Endodermal cell (in vitro differentiated cells): Measurements from ENCODE around the gene TRIM49B. TPM values are rescaled to one million over a fixed set of nuclear protein-coding genes. Genes with fewer than 3 reads are reported as not detected.
"Not testable (repeated sequence)": the region's sequence is repeated elsewhere in the genome, so short reads cannot be mapped to it uniquely, and the experiment has no call there.

ENCODE experiments used
- DNase-seq: peaks from one replicate; pipeline ENCODE4 v3.0.0-alpha.2; 2017
- H3K27ac ChIP-seq: 2 replicates; pipeline ENCODE4 v1.5.1; 2013; ENCODE audit warnings: mild to moderate bottlenecking, low read depth, low read length, moderate library complexity
- H3K27me3 ChIP-seq: 2 replicates; pipeline ENCODE4 v1.6.1; 2013; ENCODE audit warnings: mild to moderate bottlenecking, low read length, moderate library complexity; ENCODE audit not compliant: insufficient read depth, control insufficient read depth, poor library complexity, severe bottlenecking
- H3K36me3 ChIP-seq: 2 replicates; pipeline ENCODE4 v1.7.0; 2013; ENCODE audit warnings: mild to moderate bottlenecking, low read length, moderate library complexity; ENCODE audit not compliant: control insufficient read depth, insufficient read depth
- H3K4me1 ChIP-seq: one replicate; pipeline ENCODE4 v1.7.0; 2013; ENCODE audit warnings: low read length; ENCODE audit not compliant: control insufficient read depth, insufficient read depth
- H3K4me3 ChIP-seq: 2 replicates; pipeline ENCODE4 v1.5.1; 2013; ENCODE audit warnings: mild to moderate bottlenecking, low read length, moderate library complexity
- H3K9ac ChIP-seq: 2 replicates; pipeline ENCODE4 v1.6.1; 2013; ENCODE audit warnings: mild to moderate bottlenecking, low read length, moderate library complexity; ENCODE audit not compliant: poor library complexity, severe bottlenecking; ENCODE audit errors: extremely low read depth
- H3K9me3 ChIP-seq: 2 replicates; pipeline ENCODE4 v1.6.1; 2013; ENCODE audit warnings: mild to moderate bottlenecking, low read length, moderate library complexity; ENCODE audit not compliant: control insufficient read depth
- H3K27ac Mint-ChIP-seq: 2 replicates; pipeline ENCODE4 v1.8.0; 2020; ENCODE audit warnings: mixed read lengths
- H3K27me3 Mint-ChIP-seq: 2 replicates; pipeline ENCODE4 v1.8.0; 2021; ENCODE audit warnings: mild to moderate bottlenecking, mixed read lengths; ENCODE audit not compliant: insufficient read depth
- H3K36me3 Mint-ChIP-seq: 2 replicates; pipeline ENCODE4 v1.8.0; 2020; ENCODE audit warnings: low read depth, mixed read lengths
- H3K4me1 Mint-ChIP-seq: 2 replicates; pipeline ENCODE4 v1.8.0; 2020; ENCODE audit warnings: mixed read lengths
- H3K4me3 Mint-ChIP-seq: 2 replicates; pipeline ENCODE4 v1.8.0; 2020; ENCODE audit warnings: mild to moderate bottlenecking, moderate library complexity, mixed read lengths
- H3K9me3 Mint-ChIP-seq: 2 replicates; pipeline ENCODE4 v1.8.0; 2020; ENCODE audit warnings: mild to moderate bottlenecking, mixed read lengths
- WGBS, 2 experiments: methylation state at CpG; one replicate each; pipeline versions ENCODE4 v1.1.5 to v1.1.7; 2013; ENCODE audit warnings: missing lambda C conversion rate in 2 of 2, mixed read lengths in 1 of 2; ENCODE audit not compliant: insufficient coverage in 1 of 2, insufficient read length in 1 of 2; 5-methylcytosine and 5-hydroxymethylcytosine counted together
- long read RNA-seq, 4 experiments: library from polyadenylated mRNA in 2 of 4; library from RNA in 1 of 4; library from capped mRNA in 1 of 4; stranded (forward) in 3 of 4; unstranded in 1 of 4; transcript quantifications; one replicate each; pipeline ENCODE4 v2.0.0, GENCODE V29; 2020 to 2021; ENCODE audit warnings: inconsistent platforms in 1 of 4
- polyA plus RNA-seq, 2 experiments: library from polyadenylated mRNA; stranded (reverse); fragments of 50-300 nt; gene quantifications; one replicate each; pipeline ENCODE4 v1.2.3, GENCODE V29; 2013
- total RNA-seq, 2 donors: library from RNA; stranded (reverse); fragmentation: NEBNext Ultra II Directional in 1 of 2; extraction: Animal tissue kit (Norgen Biotek cat#: 25700) in 1 of 2; gene quantifications; 2 replicates in 1 of 2; 3 replicates in 1 of 2; pipeline ENCODE4 v1.2.1, GENCODE V29; 2021

The TRIM49B gene, protein sequence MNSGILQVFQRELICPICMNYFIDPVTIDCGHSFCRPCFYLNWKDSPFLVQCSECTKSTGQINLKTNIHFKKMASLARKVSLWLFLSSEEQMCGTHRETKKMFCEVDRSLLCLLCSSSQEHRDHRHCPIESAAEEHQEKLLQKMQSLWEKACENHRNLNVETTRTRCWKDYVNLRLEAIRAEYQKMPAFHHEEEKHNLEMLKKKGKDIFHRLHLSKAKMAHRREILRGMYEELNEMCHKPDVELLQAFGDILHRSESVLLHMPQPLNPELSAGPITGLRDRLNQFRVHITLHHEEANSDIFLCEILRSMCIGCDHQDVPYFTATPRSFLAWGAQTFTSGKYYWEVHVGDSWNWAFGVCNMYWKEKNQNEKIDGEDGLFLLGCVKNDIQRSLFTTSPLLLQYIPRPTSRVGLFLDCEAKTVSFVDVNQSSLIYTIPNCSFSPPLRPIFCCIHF
- total RNA-seq, result not detected
- not detected for polyA plus RNA-seq (2013, experiment 1 of 2)
- not detected for polyA plus RNA-seq (2013, experiment 2 of 2)
- long read RNA-seq, experiment 1, result 0 reads
- long read RNA-seq, experiment 2, result 0 reads
- long read RNA-seq, experiment 3, result 0 reads
- long read RNA-seq, experiment 4, result 0 reads

DNA sequence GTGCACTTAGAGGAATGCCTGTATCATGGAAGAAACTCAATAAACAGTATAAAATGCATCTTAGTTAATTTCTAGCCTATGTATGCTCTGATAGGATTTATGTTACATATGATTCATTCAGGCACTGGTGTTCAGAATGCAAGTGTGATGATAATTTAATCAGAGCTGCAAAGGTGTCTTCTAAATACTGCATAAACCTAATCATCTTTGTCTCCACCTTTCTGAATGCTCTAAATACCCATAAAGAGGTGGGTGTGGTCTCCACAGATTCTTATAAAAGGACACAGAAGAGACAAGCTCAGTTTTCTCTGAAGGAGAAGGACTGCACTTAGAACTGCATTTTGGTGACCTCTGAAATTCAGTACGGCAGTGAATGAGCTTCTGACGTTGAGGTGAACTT is at the start of gene TRIM49B:
TSS of gene TRIM49B (plus strand) at position 301 of the 400 bp plus-strand sequence. CDS start 2,777 bp downstream, outside the sequence.
- H3K27me3 Mint-ChIP-seq, H3K4me1 Mint-ChIP-seq, H3K4me3 Mint-ChIP-seq, DNase-seq, H3K27me3 ChIP-seq, H3K36me3 Mint-ChIP-seq, H3K9ac ChIP-seq, H3K36me3 ChIP-seq, H3K4me3 ChIP-seq, H3K27ac ChIP-seq, H3K27ac Mint-ChIP-seq, H3K4me1 ChIP-seq: not testable (repeated sequence)
- H3K9me3 Mint-ChIP-seq, result peaks cover 61% of the 10 kb centered on the region
- peaks cover 15% of the 10 kb centered on the region for H3K9me3 ChIP-seq
- no CpG with 5 or more reads among the region's 2 CpGs for WGBS, 2 experiments

DNA sequence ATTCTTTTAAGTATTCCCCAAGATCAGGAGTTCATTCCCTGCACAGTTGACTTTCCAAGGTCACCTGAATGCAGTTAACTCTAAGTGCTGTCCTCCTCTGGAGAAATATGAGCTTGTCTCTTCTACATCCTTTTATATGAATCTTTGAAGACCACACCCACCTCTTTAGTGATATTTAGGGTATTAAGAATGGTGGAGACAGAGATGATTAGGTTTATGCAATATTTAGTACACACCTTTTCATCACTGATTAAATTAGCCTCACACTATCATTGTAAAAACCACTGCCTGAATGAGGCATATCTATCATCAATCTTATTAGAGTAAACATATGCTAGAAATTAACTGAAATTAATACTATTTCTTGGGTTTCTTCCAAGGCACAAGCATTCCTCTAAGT is 44.8 kb upstream of the TRIM49B start, which contains the start of gene TRIM51G:
TSS of gene TRIM51G (minus strand) at position 101 of the 400 bp plus-strand sequence. CDS start 2,190 bp downstream, outside the sequence.
- H3K36me3 Mint-ChIP-seq, H3K9ac ChIP-seq: not testable (repeated sequence)
- H3K9me3 Mint-ChIP-seq, result peaks cover 67% of the 10 kb centered on the region

DNA sequence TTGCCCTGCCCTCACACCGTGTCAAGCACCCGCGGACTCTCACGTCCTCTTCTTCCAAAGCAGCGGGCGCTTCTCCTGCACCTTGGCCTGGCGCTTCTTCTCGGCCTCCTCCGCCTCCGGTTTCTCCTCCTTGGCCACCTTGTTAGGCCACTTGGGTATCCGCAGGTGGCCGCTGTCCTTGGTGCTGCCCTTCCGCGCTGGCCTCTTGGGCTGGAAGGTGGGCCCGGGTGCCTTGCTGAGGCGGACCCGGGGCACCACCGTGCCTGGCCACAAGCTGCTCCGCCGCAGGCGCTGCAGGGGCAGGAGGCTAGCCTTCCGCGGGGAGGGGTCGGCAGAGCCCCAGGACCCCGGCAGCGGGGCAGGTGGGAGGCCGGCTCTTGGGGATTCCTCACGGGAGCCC is 19.6 kb downstream of the TRIM49B start:
- not testable (repeated sequence) for H3K27me3 Mint-ChIP-seq, H3K4me1 Mint-ChIP-seq, H3K9me3 ChIP-seq, H3K27ac ChIP-seq, H3K4me3 ChIP-seq, H3K4me1 ChIP-seq, DNase-seq, H3K9ac ChIP-seq, H3K4me3 Mint-ChIP-seq, H3K27ac Mint-ChIP-seq, H3K36me3 Mint-ChIP-seq, H3K27me3 ChIP-seq, H3K36me3 ChIP-seq
- peaks cover 75% of the 10 kb centered on the region for H3K9me3 Mint-ChIP-seq
- WGBS, 2 experiments, result 93 to 94% methylated on average over 10 to 20 of the region's 28 CpGs

More for the DNA sequence above, 44.8 kb upstream of the TRIM49B start, which contains the start of gene TRIM51G:
- not testable (repeated sequence) for H3K27me3 Mint-ChIP-seq, H3K4me3 ChIP-seq, H3K4me1 Mint-ChIP-seq, H3K27ac Mint-ChIP-seq, DNase-seq, H3K4me1 ChIP-seq, H3K4me3 Mint-ChIP-seq, H3K27me3 ChIP-seq, H3K27ac ChIP-seq, H3K36me3 ChIP-seq
- H3K9me3 ChIP-seq, result peaks cover 12% of the 10 kb centered on the region

DNA sequence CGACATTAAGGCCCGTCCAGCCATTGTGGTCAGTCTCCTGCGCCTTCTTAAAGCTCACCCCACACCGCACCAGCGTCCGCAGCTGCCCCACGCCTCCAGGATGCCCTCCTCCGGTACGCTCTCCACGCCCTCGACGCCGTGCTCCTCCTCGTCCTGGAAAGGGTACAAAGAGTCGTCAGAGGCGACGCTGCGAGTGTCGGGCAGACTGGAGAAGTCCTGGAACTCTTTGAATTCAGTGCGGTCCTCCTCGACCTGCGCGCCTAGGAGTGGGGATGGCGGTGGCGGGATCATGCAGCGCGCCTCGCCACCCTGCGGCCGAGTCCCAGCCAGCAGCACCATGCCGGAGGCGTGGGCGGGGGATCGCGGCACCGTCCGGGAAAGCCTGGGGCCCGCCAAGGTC is 21.2 kb downstream of the TRIM49B start:
- not testable (repeated sequence) for H3K27me3 Mint-ChIP-seq, H3K4me1 Mint-ChIP-seq, DNase-seq, H3K27me3 ChIP-seq, H3K4me3 Mint-ChIP-seq, H3K36me3 Mint-ChIP-seq, H3K36me3 ChIP-seq, H3K4me3 ChIP-seq, H3K27ac ChIP-seq, H3K27ac Mint-ChIP-seq, H3K9ac ChIP-seq, H3K4me1 ChIP-seq
- peaks cover 75% of the 10 kb centered on the region for H3K9me3 Mint-ChIP-seq
- WGBS, 2 experiments, result 79 to 87% methylated on average over 7 to 33 of the region's 38 CpGs
- H3K9me3 ChIP-seq, result peaks cover 15% of the 10 kb centered on the region

DNA sequence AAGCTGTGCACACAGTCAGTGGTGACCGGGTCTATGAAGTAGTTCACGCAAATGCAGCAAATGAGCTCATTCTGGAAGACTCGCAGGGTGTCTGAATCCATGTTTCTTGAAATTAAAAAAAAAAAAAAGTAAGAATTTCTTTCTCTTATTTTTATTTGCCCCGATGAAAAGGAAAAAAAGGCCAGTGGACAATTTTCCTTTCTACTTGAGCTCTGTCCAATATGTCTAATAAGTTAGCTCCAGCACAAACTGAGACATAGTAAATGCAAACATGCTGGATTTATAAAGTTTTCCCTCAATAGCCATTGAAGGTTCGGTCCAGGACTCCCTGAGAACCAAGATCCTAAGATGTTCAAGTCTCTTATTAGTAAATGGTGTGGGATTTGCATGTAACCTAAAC is 30.4 kb downstream of the TRIM49B start, which contains the start of gene TRIM64C:
TSS of gene TRIM64C (minus strand) at position 101 of the 400 bp plus-strand sequence. CDS start at position 101, 0 bp downstream.
- H3K27ac Mint-ChIP-seq, H3K36me3 ChIP-seq, DNase-seq, H3K4me3 Mint-ChIP-seq, H3K27me3 ChIP-seq, H3K4me3 ChIP-seq, H3K9ac ChIP-seq, H3K4me1 Mint-ChIP-seq, H3K27ac ChIP-seq, H3K36me3 Mint-ChIP-seq, H3K4me1 ChIP-seq, H3K27me3 Mint-ChIP-seq: not testable (repeated sequence)
- H3K9me3 ChIP-seq, result peaks cover 47% of the 10 kb centered on the region
- WGBS, 2 experiments, result 70 to 87% methylated on average over 3 to 5 of the region's 5 CpGs
- H3K9me3 Mint-ChIP-seq, result peaks cover 74% of the 10 kb centered on the region

DNA sequence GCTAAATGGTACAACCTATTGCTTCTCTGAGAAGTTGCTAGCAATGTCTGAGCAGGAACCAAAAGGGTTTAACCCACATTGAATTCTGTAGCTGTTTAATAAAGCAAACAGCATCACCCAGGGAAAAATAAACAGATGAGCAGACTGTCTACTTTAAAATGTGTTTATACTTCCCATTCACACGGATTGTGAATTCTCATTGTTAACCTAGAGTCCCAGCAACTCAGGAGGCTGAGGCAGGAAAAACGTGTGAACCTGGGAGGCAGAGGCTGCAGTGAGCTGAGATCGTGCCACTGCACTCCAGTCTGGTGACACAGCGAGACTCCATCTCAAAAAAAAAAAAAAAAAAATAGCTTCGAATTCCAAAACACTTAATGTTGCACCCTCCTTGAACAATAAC is 41.3 kb downstream of the TRIM49B start:
- not testable (repeated sequence) for H3K9ac ChIP-seq, H3K4me3 ChIP-seq, DNase-seq, H3K27ac Mint-ChIP-seq, H3K36me3 Mint-ChIP-seq, H3K36me3 ChIP-seq, H3K27ac ChIP-seq, H3K4me1 ChIP-seq, H3K4me1 Mint-ChIP-seq, H3K27me3 Mint-ChIP-seq, H3K4me3 Mint-ChIP-seq, H3K27me3 ChIP-seq
- H3K9me3 ChIP-seq, result peaks cover 58% of the 10 kb centered on the region
- 56% methylated on average over 5 of the region's 5 CpGs; no CpG with 5 or more reads in 1 of the 2 experiments for WGBS, 2 experiments
- H3K9me3 Mint-ChIP-seq, result peaks cover 87% of the 10 kb centered on the region
